Esophagus squamous epithelium (tissue), 4 donors: Measurements from ENCODE around the gene EIF4G1.
"Not testable (repeated sequence)": the region's sequence is repeated elsewhere in the genome, so short reads cannot be mapped to it uniquely, and the experiment has no call there.

Source experiments
- CTCF ChIP-seq, 6 experiments: fragments of 450-650 bp in 4 of 6; fragments of 200-600 bp in 2 of 6; sonication (generic) in 2 of 6; IDR thresholded peaks; one replicate each; pipeline ENCODE4 v1.5.1; 2016 to 2019; ENCODE audit warnings: antibody characterized with exemption in 6 of 6, mild to moderate bottlenecking in 4 of 6, moderate library complexity in 4 of 6
- POLR2A ChIP-seq, 4 donors: fragments of 450-650 bp; IDR thresholded peaks; one replicate each; pipeline ENCODE4 v1.6.1; 2017; ENCODE audit warnings: antibody characterized with exemption in 4 of 4, mild to moderate bottlenecking in 4 of 4, moderate library complexity in 3 of 4

GRCh38 chr3:184267249-184267648, 47.2 kb upstream of the EIF4G1 start:
- TF ChIP-seq CTCF, POLR2A (IDR thresholded peaks at IDR 0.05): not testable (repeated sequence)
